ENCODE results near the gene NCS1.
"Not testable (repeated sequence)": the region's sequence is repeated elsewhere in the genome, so short reads cannot be mapped to it uniquely, and the experiment has no call there.

NCS1 gene

GRCh38 chr9:130271473-130271872 lies 99.3 kb downstream of the NCS1 start:
- Histone ChIP-seq H3K27me3 (ENCODE audit: control insufficient read depth, low read length) (peaks cover 29% of the 10 kb centered on the region), H3F3A (ENCODE audit: control insufficient read depth, insufficient read depth) (no peaks in the 10 kb centered on the region), H3K4me3 (ENCODE audit: low read length) (no peak overlapping the region), H3K27ac (ENCODE audit: low read depth, low read length) (no peak overlapping the region), H3K4me2 (ENCODE audit: low read length) (no peak overlapping the region), H3K9me2 (replicated peaks; ENCODE audit: control insufficient read depth, low read length) (no peaks in the 10 kb centered on the region), H3K36me3 (ENCODE audit: control insufficient read depth, low read length) (no peaks in the 10 kb centered on the region), H3K9me3 (ENCODE audit: control insufficient read depth, insufficient read depth, low read length) (no peaks in the 10 kb centered on the region), H3K4me1 (ENCODE audit: control insufficient read depth, low read length) (no peaks in the 10 kb centered on the region; the same call in 1 of the 2 replicates), H3K79me2 (ENCODE audit: control insufficient read depth, low read length) (no peaks in the 10 kb centered on the region), H4K20me1 (ENCODE audit: control insufficient read depth, insufficient read depth, low read depth, low read length) (no peaks in the 10 kb centered on the region)
- TF ChIP-seq EZH2phosphoT487 (IDR thresholded peaks at IDR 0.05; ENCODE audit: borderline replicate concordance, low read length) = no peak
- TF ChIP-seq CTCF (IDR thresholded peaks at IDR 0.05; ENCODE audit: low read depth, low read length, poor library complexity, severe bottlenecking) = no peak

- no peaks in the 10 kb centered on the region for H4K20me1 ChIP-seq (ENCODE audit: control insufficient read depth, insufficient read depth, low read depth, low read length)
- H3K27me3 ChIP-seq (ENCODE audit: control insufficient read depth, low read length) = peaks cover 5% of the 10 kb centered on the region; the same call in 1 of the 2 replicates
- H3K4me2 ChIP-seq (ENCODE audit: low read length) = no peak overlapping the region
- no peaks in the 10 kb centered on the region for H3F3A ChIP-seq (ENCODE audit: control insufficient read depth, insufficient read depth)
- no peaks in the 10 kb centered on the region for H3K79me2 ChIP-seq (ENCODE audit: control insufficient read depth, low read length)
- TF ChIP-seq EZH2phosphoT487 (IDR thresholded peaks at IDR 0.05; ENCODE audit: borderline replicate concordance, low read length) = no peak
- no peak for TF ChIP-seq CTCF (IDR thresholded peaks at IDR 0.05; ENCODE audit: low read depth, low read length, poor library complexity, severe bottlenecking)
- no peaks in the 10 kb centered on the region for H3K9me2 ChIP-seq (replicated peaks; ENCODE audit: control insufficient read depth, low read length)
- no peak overlapping the region for H3K4me3 ChIP-seq (ENCODE audit: low read length)
- H3K27ac ChIP-seq (ENCODE audit: low read depth, low read length) = no peak overlapping the region
- H3K9me3 ChIP-seq (ENCODE audit: control insufficient read depth, insufficient read depth, low read length) = no peaks in the 10 kb centered on the region
- no peaks in the 10 kb centered on the region for H3K4me1 ChIP-seq (ENCODE audit: control insufficient read depth, low read length)
- no peaks in the 10 kb centered on the region for H3K36me3 ChIP-seq (ENCODE audit: control insufficient read depth, low read length)
Measured at GRCh38 chr9:130275156-130275555, 103.0 kb downstream of the NCS1 start.

- H3K9me3 ChIP-seq (ENCODE audit: control insufficient read depth, insufficient read depth, low read length) = no peaks in the 10 kb centered on the region
- no peak overlapping the region for H3K27ac ChIP-seq (ENCODE audit: low read depth, low read length)
- peaks cover under 1% of the 10 kb centered on the region; the same call in 1 of the 2 replicates for H3K27me3 ChIP-seq (ENCODE audit: control insufficient read depth, low read length)
- TF ChIP-seq CTCF (IDR thresholded peaks at IDR 0.05; ENCODE audit: low read depth, low read length, poor library complexity, severe bottlenecking) = no peak
- H3K9me2 ChIP-seq (replicated peaks; ENCODE audit: control insufficient read depth, low read length) = no peaks in the 10 kb centered on the region
- H3K36me3 ChIP-seq (ENCODE audit: control insufficient read depth, low read length) = no peaks in the 10 kb centered on the region
- no peaks in the 10 kb centered on the region for H4K20me1 ChIP-seq (ENCODE audit: control insufficient read depth, insufficient read depth, low read depth, low read length)
- H3F3A ChIP-seq (ENCODE audit: control insufficient read depth, insufficient read depth) = no peaks in the 10 kb centered on the region
- H3K4me2 ChIP-seq (ENCODE audit: low read length) = no peak overlapping the region
- no peak overlapping the region for H3K4me3 ChIP-seq (ENCODE audit: low read length)
- H3K4me1 ChIP-seq (ENCODE audit: control insufficient read depth, low read length) = no peaks in the 10 kb centered on the region
- no peaks in the 10 kb centered on the region for H3K79me2 ChIP-seq (ENCODE audit: control insufficient read depth, low read length)
Measured at GRCh38 chr9:130276121-130276520, 103.9 kb downstream of the NCS1 start.

- no peak overlapping the region for H3K4me2 ChIP-seq (ENCODE audit: low read length)
- H3K9me3 ChIP-seq (ENCODE audit: control insufficient read depth, insufficient read depth, low read length) = no peaks in the 10 kb centered on the region
- H3K27me3 ChIP-seq (ENCODE audit: control insufficient read depth, low read length) = no peaks in the 10 kb centered on the region; the same call in 1 of the 2 replicates
- H3K9me2 ChIP-seq (replicated peaks; ENCODE audit: control insufficient read depth, low read length) = no peaks in the 10 kb centered on the region
- no peaks in the 10 kb centered on the region for H3K4me1 ChIP-seq (ENCODE audit: control insufficient read depth, low read length)
- H4K20me1 ChIP-seq (ENCODE audit: control insufficient read depth, insufficient read depth, low read depth, low read length) = no peaks in the 10 kb centered on the region
- H3F3A ChIP-seq (ENCODE audit: control insufficient read depth, insufficient read depth) = no peaks in the 10 kb centered on the region
- H3K4me3 ChIP-seq (ENCODE audit: low read length) = no peak overlapping the region
- no peaks in the 10 kb centered on the region for H3K36me3 ChIP-seq (ENCODE audit: control insufficient read depth, low read length)
- TF ChIP-seq CTCF (IDR thresholded peaks at IDR 0.05; ENCODE audit: low read depth, low read length, poor library complexity, severe bottlenecking) = no peak
- TF ChIP-seq EZH2phosphoT487 (IDR thresholded peaks at IDR 0.05; ENCODE audit: borderline replicate concordance, low read length) = no peak
- H3K27ac ChIP-seq (ENCODE audit: low read depth, low read length) = no peak overlapping the region
- H3K79me2 ChIP-seq (ENCODE audit: control insufficient read depth, low read length) = no peaks in the 10 kb centered on the region
Measured at GRCh38 chr9:130276955-130277354, 104.8 kb downstream of the NCS1 start.

- not testable (repeated sequence) for H3K9me2 ChIP-seq (replicated peaks; ENCODE audit: control insufficient read depth, low read length); H4K20me1 ChIP-seq (ENCODE audit: control insufficient read depth, insufficient read depth, low read depth, low read length); H3K4me2 ChIP-seq (ENCODE audit: low read length); H3K27me3 ChIP-seq (ENCODE audit: control insufficient read depth, low read length); H3F3A ChIP-seq (ENCODE audit: control insufficient read depth, insufficient read depth); H3K9me3 ChIP-seq (ENCODE audit: control insufficient read depth, insufficient read depth, low read length); H3K27ac ChIP-seq (ENCODE audit: low read depth, low read length); H3K36me3 ChIP-seq (ENCODE audit: control insufficient read depth, low read length); H3K4me3 ChIP-seq (ENCODE audit: low read length); H3K4me1 ChIP-seq (ENCODE audit: control insufficient read depth, low read length); H3K79me2 ChIP-seq (ENCODE audit: control insufficient read depth, low read length)
Measured at GRCh38 chr9:130277525-130277924, 105.3 kb downstream of the NCS1 start.

Measured in DOHH2 (cell line).